Upper lobe of left lung (tissue), 4 donors: ENCODE results near the gene MLN.

Experiments
- CTCF ChIP-seq, 6 experiments: fragments of 450-650 bp in 4 of 6; fragments of 200-600 bp in 2 of 6; sonication (generic) in 2 of 6; IDR thresholded peaks; one replicate each; pipeline ENCODE4 v1.5.1; 2016 to 2019; ENCODE audit warnings: antibody characterized with exemption in 6 of 6
- EP300 ChIP-seq, 4 donors: sonication (generic); formaldehyde crosslinking; IDR thresholded peaks; one replicate each; pipeline ENCODE4 v1.5.1; 2017; ENCODE audit warnings: antibody characterized with exemption in 4 of 4, control low read depth in 2 of 4
- POLR2A ChIP-seq, 4 donors: fragments of 450-650 bp; IDR thresholded peaks; one replicate each; pipeline ENCODE4 v1.5.1; 2016 to 2017; ENCODE audit warnings: antibody characterized with exemption in 4 of 4, mild to moderate bottlenecking in 2 of 4
- POLR2AphosphoS5 ChIP-seq, 2 donors: sonication (generic); formaldehyde crosslinking; IDR thresholded peaks; one replicate each; pipeline ENCODE4 v1.5.1; 2017; ENCODE audit warnings: antibody characterized with exemption in 2 of 2

DNA sequence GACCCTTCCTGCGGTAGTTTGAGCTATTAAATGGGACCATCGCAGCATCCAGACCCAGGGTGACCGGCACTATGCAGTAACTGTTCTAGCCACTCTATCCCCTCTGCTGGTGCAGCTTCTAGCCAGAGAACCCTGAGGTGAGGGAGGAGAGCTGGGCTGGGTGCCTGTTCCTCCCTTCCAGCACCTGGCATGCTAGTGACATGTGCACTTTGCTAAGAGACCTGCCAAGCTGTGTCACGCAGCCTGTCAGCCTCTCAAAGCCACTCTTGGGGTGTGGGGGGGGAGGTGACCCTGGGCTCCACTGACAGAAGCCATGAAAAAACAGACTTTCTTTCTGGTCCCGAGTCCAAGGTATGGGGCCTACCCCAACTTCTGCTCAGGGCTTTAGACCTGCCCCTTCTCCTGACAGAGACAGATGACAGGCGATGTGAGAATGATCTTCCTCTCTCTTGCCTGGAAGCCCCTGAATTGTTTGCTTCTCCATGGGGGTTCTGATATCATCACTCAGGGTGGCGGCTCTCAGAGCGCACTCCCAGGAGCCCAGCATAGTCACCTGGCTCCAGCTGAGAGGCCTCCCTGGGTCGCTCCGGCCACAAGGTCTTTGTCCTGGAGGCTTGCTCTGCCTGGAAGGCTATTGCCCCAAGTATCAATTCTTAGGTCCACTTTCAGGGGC is 47.2 kb upstream of the MLN start:
- TF ChIP-seq CTCF (IDR thresholded peaks at IDR 0.05): no peak
- TF ChIP-seq POLR2A (IDR thresholded peaks at IDR 0.05): no peak
- no peak for TF ChIP-seq POLR2AphosphoS5 (IDR thresholded peaks at IDR 0.05)
- no peak for TF ChIP-seq EP300 (IDR thresholded peaks at IDR 0.05)
